NCI-H1436 (cell line): ENCODE data around the gene SBNO2.
"Not testable (repeated sequence)": the region's sequence is repeated elsewhere in the genome, so short reads cannot be mapped to it uniquely, and the experiment has no call there.

Experiments used
- DNase-seq: peaks from one replicate; lab custom pipeline; 2025; lab: John Stamatoyannopoulos, UW

Gene SBNO2

DNA sequence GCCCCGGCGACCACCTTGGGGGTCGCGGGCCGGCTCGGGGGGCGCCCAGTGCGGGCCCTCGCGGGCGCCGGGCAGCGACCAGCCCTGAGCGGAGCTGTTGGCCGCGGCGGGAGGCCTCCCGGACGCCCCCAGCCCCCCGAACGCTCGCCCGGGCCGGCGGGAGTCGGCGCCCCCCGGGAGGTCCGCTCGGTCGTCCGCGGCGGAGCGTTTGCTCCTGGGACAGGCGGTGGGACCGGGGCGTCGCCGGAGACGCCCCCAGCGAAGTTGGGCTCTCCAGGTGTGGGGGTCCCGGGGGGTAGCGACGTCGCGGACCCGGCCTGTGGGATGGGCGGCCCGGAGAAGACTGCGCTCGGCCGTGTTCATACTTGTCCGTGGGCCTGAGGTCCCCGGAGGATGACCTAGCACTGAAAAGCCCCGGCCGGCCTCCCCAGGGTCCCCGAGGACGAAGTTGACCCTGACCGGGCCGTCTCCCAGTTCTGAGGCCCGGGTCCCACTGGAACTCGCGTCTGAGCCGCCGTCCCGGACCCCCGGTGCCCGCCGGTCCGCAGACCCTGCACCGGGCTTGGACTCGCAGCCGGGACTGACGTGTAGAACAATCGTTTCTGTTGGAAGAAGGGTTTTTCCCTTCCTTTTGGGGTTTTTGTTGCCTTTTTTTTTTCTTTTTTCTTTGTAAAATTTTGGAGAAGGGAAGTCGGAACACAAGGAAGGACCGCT is 32.2 kb upstream of the SBNO2 start:
- DNase-seq = no peak

DNA sequence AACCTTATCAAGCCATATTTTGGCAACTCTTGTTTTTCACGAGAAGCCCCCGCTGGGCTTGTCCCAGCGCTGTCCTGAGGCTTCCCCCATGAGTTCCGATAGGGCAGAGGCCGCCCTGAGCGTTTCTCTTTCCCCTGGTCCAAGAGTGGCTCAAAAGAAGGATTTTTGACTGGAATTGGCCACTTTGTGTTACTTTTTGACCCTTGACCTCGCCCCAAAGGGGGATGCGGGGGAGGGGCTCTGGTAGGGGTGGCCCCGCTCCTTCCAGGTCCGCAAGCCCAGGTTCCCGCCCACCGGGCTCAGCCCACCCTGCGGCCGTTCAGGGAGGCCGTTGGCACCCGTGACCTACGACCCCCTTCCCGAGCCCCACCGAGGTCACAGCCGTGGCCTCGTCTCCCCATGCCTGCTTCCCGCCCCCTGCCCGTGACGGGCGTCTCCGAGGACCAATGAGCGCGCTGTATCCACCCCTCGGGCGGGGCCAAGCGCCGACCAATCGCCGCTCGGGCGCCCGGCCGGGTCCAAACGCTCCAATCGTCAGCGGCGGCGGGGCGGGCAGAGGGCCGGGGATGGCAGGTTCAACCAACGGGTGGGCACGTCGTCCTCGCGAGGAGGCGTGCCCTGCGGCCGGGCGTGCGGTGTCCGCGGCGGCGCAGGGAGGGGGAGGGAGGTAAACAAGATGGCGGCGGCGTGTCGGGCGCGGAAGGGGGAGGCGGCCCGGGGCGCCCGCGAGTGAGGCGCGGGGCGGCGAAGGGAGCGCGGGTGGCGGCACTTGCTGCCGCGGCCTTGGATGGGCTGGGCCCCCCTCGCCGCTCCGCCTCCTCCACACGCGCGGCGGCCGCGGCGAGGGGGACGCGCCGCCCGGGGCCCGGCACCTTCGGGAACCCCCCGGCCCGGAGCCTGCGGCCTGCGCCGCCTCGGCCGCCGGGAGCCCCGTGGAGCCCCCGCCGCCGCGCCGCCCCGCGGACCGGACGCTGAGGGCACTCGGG is 31.3 kb upstream of the SBNO2 start, which contains the start of gene STK11:
Gene STK11, plus strand, starts transcription at position 665 of the 986 bp plus-strand sequence. CDS start 1,136 bp downstream, outside the sequence.
- peak; percentile 96 for DNase-seq

DNA sequence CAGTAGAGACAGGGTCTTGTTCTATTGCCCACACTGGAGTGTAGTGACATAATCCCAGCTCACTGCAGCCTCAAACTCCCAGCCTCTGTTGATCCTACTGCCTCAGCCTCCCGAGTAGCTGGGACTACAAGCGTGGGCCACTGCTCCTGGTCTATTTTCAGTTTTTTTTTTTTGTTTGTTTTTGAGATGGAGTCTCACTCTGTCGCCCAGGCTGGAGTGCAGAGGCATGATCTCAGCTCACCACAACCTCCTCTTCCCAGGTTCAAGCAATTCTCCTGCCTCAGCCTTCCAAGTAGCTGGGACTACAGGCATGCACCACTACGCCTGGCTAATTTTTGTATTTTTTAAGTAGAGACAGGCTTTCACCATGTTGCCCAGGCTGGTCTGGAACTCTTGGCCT is 26.5 kb upstream of the SBNO2 start:
- not testable (repeated sequence) for DNase-seq

DNA sequence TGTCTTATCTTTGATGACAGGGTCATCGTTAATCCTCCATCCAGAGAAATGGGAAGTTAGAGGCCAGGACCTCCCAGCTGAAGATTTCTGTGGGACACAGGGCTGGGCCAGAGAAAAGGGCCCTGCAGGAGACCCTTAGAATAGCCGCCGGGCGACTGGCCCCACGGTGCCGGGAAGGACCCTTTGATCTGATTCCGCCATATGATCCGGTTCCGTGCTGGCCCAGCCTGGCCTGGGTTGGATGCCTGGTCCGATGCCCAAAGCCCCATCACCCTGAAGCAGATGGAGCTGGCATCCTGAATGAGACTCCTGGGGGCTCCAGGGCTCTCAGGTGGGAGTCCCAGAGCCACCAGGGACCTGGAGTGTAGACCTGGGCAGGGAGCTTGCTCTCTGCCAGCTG is 25.5 kb upstream of the SBNO2 start:
- DNase-seq = no peak

DNA sequence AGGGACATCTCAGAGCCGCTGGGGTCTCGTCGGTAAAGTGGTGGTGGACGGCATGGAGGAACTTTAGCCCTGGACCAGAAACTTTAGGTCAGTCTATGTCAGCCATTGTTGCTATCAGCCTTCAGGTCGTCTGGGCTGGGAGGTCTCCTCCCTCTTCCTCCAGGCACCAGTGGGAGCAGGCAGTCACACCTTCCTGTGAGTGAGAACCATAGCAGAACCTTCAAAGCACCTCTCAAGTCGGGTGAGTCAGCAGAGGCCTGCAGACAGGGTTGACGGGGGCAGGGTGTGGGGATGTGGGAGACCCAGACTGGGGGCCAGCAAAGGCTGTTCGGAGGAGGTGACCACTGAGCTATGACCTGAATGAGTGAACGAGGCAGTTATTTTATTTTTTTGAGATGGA is 15.4 kb upstream of the SBNO2 start:
- DNase-seq = no peak

DNA sequence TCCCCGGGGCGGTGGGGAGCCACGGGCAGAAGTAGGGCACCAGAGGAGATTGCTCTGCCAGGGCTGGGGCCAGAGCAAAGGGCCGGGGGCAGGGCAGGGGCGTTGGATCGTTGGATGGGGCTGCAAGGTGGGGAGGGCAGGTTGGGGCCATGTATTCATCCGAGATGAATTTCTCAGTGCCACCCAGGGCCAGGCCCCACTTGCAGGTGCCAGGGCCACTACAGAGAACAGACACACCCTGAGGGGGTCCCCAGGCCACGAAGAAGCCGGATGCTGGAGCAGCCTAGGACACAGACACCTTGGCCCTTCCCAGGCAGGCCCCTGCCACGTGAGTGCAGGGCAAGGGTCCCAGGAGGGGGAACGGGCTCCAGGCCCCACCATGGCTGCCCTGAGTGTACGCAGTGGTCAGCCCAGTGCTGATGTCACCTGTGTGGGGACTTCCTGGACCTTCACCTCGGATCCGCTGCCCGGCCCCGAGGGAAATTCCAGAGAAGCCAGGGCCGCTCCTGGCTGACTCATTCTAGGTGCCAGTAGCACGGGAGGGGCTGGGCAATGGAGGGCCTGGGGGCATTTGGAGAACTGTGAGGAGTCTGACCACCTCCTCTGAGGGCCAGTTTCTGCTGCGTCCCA is 9.6 kb upstream of the SBNO2 start:
- no peak for DNase-seq

DNA sequence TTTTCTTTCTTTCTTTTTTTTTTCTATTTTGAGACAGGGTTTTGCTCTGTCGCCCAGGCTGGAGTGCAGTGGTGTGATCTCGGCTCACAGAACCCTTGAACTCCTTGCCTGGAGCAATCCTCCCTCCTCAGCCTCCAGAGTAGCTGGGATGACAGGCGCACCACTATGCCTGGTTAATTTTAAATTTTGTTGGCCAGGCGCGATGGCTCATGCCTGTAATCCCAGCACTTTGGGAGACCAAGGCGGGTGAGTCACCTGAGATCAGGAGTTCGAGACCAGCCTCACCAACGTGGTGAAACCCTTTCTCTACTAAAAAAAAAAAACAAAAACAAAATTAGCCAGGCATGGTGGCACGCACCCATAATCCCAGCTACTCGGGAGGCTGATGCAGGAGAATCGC is 8.7 kb upstream of the SBNO2 start:
- no peak for DNase-seq

DNA sequence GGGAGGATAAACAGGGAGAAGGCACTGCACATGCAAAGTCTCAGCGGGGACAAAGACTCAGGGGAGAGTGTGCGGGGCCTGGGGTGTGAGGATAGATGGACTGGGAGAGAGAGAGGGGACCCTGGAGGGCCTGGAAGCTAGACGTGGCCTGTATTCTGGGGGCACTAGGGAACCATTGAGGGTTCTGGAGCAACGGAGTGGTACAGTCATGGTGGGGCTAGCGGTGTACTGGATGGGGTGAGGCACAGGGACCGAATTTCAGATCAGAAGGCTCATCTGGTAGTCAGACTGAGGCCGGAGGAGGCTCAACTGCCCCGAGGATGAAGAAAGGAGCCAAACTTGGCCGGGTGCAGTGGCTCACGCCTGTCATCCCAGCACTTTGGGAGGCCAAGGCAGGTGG is 8.0 kb upstream of the SBNO2 start:
- DNase-seq = no peak

DNA sequence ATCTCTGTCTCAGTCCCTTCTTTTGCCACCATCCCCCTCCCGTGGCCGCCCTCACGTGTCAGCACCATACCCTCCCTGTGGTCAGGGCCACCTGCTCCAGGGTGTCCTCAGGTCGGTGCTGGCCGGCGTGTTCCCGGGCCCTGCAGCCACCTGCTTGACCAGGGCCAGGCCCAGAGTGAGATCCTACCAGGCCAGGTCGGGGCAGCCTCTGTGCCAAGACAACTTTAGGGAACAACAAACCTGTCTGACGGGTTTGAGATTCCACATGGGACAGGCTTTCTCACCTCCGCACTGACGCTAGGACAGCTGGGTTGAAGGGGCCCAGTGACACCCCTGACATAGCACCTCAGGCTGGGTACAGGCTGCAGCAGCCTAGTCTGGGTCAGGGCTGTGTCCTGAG is 7.5 kb upstream of the SBNO2 start:
- no peak for DNase-seq

DNA sequence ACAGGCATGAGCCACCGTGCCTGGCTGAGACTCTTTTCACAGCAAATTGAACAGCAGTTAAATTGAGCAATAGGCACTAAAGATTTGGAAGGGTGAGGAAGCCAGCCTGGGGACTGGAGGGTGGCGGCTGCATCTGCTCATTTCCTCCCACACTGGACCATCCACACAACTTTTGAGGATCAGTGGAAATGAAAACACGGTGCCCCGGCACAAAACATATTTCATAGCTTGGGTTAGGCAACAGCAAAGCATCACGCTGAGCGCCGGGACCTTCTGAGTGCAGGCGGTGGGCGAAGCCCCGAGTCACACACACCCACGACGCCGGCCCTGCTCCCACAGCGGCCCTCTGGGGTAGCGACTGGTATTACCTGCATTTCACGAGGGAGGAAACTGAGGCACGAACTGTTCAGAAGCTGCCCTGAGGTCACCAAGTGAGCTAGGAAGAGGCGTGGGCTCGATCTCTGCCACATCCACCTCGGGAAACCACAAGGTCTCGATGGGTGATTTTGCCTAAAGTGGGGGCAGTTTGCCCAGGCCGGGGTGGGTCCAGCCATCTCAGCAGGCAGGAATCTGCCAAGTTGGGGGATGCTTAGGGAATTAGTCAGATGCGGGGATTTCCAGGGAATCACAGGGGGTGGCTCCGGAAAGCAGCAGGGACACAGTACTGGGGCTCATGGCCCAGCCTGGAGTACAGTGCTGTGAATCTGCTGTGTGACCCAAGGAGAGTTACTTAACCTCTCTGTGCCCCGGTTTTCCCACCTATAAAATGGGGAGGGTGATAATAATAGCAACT is 3.5 kb upstream of the SBNO2 start:
- DNase-seq = no peak

DNA sequence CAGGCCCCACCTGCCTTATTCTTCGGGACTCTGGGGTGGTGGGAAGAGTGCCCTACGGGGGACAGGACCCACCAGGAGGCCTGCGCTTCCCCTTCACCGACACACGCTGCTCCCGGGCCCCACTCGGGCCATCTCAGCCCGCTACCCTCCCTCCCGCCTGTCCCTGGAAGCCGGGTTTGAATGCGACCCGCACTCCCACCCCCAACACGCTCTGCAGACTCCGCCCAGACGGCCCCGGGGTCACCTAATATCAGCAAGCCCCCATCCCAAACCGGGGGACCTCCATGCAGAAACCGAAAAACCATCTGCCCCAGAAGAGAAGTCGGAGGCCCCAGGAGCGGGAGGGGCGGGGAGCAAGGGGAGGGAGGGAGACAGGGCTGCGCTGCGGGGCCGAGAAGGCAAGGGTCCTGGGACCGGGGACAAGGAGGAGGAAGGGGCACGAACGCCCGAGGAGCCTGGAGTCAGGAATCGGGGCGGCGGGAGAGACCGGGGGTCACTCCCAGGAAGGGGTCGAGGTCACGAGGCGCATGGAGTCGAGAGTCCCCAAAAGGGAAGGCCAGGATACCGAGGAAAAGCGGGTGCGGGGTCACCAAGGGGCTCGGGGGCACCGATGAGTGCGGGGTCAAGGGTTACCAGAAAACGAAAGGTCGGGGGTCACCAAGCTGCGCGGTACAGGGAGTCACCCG is 766 bp downstream of the SBNO2 start:
- no peak for DNase-seq

DNA sequence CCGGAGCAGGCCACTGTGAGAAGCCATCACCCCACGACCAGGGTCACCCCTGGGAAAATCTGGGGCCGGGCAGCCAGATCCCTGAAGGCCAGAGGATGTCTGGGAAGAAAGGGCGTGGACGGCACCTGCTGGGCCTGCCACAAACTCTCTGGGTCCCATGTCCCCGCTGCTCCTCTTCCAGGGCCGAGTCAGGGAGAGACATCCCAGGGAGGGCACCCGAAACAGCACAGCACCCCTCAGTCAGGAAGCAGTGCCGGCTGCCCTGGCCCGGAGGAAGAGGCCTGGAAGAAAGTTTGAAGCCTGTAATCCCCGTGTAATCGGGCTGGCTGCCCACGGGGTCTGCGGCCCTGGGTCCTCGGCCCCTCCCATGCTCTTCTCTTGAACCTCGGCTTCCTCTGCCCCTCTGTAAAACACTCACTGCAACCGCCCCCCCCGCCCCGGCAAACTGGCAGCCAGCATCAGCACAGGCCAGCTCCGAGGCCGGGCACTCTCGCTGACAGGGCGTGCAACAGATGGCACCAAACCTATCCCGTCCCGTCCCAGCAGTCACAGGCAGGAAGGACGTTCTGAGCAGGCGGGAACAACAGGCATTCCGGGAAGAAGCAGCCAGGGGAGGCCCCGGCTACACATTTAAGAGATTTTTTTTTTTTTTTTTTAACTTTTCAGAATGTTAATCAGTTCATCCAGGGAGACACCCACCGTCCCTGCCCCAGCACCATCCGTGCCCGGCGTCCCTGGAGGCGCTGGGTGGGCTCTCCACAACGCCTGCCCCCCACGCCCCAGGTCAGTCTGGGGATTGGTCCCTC is 1.5 kb downstream of the SBNO2 start:
- no peak for DNase-seq

DNA sequence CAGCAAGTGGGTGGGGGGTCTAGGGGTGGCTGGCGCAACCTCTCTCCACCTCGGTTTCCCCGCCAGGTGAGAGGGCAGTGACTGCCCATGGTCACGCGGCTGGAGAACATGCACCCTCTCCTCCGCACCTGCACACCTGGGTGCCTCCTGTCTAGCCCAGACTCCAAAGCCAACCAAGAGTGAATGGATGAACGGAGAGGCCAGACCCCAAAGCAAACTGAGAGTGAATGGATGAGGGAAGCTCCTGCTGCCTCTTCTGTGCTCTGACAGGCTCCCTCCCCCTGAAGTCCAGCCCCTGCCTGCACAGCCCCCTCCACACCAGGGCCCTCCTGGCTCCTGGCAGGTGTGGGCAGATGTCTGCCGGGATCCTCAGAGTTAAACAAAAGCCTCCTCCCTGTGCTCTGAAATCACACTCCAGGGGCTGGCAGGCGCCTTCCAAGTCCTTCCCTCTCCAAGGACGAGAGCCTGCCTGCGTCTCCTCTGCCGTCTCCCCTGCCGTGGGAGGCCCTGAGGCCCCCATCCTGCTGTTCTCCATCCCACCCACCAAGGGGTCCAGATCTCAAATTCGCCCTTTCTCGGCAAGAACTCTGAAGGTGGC is 2.2 kb downstream of the SBNO2 start:
- DNase-seq = no peak

DNA sequence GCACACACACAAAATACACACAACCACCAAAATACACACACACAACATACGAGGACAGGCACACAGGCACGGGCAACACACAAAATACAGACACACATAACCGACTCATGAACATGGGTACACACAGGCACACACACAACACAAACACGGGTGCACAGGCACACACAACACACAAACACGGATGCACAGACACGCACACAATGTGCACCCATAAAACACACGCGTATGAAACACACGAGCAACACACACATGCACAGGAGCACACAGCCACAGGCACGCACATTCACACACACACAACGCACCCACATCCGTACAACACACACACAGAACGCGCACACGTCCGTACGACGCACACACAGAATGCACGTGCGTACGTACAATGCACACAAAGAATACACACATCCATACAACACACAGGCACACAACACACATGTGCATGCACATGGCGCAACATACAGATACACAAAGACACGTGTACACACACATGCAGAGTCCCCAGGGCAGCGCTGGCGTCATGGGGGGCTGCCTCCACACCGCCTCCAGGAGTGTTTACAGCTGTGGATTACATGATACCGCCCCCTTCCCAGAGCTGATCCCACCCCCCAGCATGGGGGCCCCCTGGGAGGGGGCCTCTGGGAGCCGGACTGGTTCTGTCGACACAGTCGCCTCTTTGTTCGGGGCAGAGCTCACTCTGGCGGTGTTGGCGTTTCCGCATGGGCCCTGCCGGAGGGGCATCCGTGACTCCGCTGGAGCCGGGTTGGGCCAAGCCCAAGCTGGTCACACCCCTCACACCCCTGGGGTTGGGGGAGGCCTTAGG is 2.9 kb downstream of the SBNO2 start:
- no peak for DNase-seq

DNA sequence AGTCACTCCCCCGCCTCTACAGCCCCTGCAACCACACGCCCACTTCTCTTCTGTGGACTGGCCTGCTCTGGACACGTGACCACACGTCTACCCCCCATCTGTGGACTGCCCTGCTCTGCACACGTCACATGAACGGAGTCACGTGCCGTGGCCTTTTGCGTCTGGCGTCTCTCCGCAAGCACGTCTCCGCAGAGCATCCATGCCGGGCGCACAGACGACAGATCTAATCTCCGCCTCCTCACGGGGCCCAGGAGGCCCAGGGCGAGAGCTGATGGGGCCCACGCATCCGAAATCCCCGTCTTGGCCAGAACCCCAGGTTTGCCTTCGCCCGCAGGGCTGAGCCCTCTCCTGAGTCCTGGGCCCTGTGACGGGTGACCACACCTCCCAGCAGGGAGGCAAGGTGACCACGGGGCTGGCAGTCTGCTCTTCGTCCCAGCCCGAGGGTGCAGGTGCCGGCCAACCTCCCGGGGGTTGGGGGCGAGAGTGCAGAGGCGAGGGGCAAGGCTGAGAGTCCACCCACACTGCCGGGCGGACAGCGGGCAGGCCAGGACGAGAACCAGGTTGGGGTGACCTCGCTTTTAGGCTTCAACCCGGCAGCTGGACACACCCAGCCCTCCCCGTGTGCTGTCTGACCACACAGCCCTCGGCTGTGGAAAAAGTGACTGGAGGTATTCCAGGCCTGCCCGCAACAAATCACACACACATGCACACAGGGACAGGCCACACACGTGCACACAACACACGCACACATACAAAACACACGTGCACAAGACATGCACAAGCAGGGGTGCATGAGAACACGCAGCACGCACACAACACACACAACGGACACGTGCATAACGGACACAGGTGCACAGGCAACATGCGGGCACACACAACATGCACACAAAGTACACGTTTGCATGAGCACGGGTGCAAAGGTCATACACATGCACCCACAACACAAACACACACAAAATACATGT is 3.9 kb downstream of the SBNO2 start:
- no peak for DNase-seq

DNA sequence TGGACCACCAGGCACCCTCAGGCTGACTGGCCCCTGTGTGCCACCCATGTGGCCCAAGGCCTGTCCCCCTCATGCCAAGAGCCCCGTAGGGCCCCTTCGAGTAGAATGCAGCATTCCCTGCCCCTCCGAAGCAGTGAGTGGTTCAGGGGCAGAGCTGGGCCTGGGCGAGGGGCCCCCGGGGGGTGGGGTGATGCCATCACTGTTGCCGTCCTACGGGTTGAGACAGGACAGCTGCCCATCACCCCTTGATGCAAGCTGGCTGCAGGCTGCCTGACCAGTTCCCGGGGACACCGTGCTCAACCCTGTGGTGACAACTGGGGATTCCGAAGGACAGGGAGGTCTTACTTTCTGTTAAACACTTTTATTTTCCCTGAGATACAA is 4.7 kb downstream of the SBNO2 start:
- DNase-seq = no peak

DNA sequence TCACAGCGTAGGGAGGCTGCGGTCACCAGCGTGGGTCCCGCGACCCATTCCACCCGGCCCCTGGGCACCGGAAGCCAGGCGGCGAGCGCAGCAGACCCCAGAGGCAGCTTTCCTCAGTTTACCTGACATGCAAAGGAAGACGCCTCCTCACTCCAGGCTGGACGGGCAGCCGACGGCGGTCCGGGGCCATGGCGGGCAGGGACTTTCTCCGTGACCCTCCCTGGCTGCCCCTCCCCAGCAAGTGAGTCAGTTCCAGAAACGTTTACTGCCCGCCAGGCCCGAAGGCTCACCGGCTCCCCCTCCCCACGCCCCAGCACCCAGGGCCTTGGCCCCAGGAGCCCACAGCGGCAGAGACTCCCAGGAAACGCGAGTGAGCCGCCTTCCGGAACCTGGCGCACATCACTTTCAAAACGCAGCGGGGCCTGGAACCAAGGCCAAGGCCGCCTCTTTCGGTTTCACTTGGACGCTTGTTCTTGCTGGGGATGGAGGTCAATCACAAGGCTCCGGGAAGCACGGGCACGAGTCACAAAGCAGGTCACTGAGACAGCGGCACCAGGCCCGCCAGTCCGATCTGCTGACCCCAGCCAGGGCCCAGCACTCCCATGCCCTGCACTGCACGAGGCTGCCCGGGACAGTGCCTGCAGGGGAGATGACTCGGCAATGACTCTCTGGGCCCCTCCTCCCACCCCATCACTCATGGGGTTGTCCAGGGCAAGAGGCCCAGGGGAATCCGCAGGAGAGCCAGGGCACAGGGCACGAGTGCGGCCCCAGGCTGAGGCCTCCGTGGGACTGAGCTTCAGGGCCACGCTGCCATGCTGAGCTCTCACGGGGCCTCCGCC is 5.3 kb downstream of the SBNO2 start:
- no peak for DNase-seq
